Right lung (tissue), 5 donors: ENCODE results near the gene DPP10. TPM values are rescaled to one million over a fixed set of nuclear protein-coding genes. Genes with fewer than 3 reads are reported as not detected.

Experiments used
- DNase-seq, 2 donors: peaks; one replicate each; pipeline ENCODE4 v3.0.0-alpha.2; 2013
- polyA plus RNA-seq, 5 donors: library from polyadenylated mRNA; unstranded; fragments of 120-200 nt; gene quantifications; one replicate each; pipeline versions ENCODE4 v1.2.1 to v1.2.3, GENCODE V29; 2013; ENCODE audit warnings: inconsistent platforms in 1 of 5, low replicate concordance in 1 of 5; ENCODE audit not compliant: insufficient read length in 5 of 5, insufficient read depth in 1 of 5

DPP10 gene
- polyA plus RNA-seq, 5 donors = 3.5 to 9.8 (median 5.0) TPM

GRCh38 chr2:115234737-115235136 is 792.3 kb downstream of the DPP10 start:
- no peak for DNase-seq

DNA sequence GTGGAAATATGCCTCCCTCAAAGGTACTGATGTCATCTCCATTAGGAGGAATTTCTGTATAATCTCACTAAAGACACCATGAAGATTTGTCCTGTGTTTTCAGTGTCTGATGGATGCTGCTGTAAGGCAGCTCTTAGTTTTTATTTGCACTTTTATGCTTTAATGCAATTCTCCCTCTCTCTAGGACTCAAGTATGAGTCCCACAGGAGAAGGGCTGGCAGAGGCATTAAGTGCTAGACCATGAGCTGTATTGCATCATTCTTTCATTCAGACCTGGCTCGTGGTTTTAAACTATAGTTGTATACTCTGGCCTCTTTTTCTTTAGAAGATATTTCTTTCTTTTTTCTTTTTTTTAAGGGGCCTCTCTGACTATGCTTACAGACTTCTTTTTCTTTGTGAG is 805.6 kb downstream of the DPP10 start:
- no peak for DNase-seq

- no peak for DNase-seq
Measured at GRCh38 chr2:115277366-115277765, 834.9 kb downstream of the DPP10 start.

- no peak for DNase-seq
Measured at GRCh38 chr2:115285416-115285815, 843.0 kb downstream of the DPP10 start.

DNA sequence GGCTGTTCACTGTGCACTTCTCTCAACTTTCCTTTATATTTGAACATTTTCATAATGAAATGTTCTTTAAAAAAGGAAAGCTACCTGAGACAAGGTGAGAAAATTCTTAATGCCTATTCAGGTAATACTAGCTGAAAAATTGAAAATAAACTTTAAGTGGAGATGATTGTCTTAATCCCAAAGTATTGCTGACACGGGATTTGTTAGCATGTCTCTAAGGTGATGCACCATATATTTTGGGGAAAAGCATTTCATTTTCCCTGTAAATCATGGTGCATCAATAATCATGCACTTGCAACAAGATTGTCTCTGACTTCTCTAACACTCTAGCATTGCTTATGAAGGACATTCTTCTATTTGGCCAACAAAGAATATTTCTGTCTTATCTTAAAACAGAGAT is 848.0 kb downstream of the DPP10 start:
- DNase-seq = no peak

DNA sequence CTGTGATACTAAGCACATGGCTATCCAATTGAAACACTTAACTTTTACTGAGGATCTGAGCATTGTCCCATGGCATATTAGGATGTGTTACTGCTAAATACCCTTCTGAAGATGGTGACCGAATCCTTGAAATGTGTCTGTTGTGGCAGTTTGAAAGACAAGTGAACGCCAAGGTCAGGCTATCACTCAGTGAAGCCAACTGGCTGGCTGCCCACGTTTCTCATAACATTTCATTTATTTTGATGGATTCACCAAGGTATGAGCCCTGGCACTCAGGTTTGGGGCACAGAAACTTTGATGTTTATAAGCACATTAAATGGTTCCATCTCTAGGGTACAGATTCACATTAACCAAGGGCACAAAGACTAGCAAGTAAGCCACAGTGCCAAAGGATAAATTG is 850.3 kb downstream of the DPP10 start:
- no peak for DNase-seq

DNA sequence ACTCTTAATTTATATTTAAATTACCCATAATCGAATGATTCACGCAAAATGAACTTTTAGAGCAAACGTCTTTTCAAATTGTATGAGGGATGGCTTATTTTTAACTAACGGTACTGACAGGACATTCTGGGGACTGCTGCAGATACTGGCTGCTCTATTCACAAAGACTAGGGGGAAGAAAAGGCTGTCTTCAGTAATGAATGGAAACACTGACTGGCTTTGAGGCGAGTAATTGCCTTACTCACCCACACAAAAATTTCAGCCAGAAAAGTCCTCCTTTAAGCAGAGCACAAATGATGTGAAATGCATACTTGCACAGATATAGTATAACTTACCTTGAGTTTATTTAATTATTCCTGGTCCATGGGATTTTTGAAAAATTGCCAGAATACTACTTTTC is 852.6 kb downstream of the DPP10 start:
- no peak for DNase-seq

DNA sequence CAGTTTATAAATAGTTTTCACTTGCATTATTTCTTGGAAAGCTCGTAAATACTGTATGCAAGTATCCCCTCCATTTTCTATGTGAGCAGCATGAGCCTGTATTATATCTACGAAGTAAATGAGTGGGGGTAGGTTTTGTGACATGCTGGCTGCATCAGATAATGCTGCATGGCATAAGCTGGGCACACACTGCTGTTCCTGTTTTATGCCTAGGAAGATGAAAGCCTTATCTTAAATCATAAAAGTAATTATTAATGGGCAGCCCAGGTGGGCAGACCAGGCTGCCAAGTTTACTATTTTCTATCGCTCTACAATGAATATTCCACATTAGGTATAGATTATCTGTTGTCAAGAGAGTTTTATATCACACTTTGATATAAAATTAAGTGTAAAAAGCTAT is 854.6 kb downstream of the DPP10 start:
- DNase-seq = no peak

DNA sequence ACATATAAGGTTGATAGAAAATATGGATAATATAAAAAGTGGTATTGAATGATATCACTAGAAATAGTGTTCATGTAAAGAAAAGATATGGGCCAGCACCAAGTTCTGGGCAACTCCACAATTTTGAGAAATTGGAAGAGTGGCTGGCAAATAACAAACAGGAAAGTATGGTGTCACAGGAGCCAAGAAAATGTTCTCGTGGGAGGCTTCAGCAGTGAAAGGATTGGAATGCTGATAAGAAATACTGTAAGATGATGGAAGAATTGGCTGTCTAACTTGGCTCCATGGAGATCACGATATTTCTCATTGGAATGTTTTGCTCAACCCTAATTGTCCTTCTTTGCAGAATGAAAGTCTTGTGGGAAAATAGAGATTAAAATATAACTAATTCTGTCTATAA is 856.8 kb downstream of the DPP10 start:
- DNase-seq = no peak

DNA sequence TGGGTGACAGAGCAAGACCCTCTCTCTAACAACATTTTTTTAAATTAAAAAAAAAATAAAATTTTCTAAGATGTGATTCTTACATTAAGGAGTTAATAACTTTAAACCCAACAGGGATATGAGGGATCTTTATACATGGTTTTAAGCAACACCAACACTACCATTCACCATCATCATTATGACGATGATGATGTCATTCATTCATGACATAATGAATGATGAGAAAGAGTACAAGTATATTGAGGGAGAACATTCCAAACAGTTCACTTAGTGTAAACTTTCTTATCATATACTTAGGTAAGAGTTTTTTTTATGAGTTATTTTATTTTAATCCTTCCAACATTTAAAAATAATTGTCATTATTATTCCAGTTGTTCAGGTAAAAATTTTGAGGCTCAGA is 863.3 kb downstream of the DPP10 start:
- DNase-seq = no peak

DNA sequence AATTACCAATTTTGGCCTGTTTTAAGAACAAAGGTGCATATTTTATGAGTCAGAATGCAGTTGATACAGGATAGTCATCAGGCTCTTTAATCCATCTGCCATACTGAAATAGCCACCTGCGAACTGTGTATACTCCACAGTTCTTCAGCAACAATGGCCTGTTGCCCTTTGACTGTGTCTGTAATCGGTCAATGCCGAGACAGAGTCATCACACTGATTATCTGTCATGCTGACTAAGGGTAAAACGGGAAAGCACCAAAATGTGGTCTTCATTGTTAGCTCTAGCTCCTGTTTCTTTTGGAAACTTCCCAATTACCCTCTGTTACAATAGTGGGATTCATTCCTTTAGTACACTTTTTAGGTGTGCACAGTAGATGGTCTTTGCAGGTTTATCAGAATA is 871.7 kb downstream of the DPP10 start:
- no peak for DNase-seq

DNA sequence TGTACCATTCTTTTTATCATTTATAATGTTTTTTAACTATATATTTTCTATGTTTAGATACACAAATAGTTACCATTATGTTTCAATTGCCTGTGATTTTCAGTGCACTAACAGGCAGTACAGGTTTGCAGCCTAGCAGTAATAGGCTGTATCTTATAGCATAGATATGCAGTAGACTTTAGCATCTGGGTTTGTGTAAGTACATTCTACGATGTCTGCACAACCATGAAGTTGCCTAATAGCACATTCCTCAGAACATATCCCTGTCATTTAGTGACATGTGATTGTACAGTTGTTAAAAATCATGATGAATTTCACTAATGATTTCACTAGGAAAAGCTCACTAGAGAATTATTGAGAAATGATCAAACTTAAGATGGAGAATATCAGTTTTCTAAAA is 884.6 kb downstream of the DPP10 start:
- no peak for DNase-seq

DNA sequence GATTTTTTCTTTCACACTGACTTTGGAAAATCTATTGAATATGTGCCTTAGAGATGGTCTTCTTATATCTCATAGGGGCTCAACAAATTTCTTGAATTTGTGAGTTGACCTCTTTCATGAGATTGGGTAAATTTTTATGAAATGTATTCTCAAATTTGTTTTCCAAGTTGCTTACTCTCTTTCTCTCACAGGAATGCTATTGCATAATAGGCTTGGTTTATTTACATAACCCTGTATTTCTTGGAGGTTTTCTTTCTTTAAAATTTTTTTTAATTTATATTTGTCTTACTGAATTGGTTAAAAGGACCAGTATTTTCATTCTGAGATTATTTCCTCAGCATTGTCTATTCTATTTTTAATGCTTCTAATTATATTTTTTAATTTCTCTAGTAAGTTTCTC is 917.1 kb downstream of the DPP10 start:
- DNase-seq = no peak

- no peak for DNase-seq
Measured at GRCh38 chr2:115364093-115364492, 921.7 kb downstream of the DPP10 start.

- peak in 1 of 2 donors; percentile 11 for DNase-seq
Measured at GRCh38 chr2:115369400-115369799, 927.0 kb downstream of the DPP10 start.

GRCh38 chr2:115374981-115375380 is 932.5 kb downstream of the DPP10 start:
- DNase-seq = no peak

DNA sequence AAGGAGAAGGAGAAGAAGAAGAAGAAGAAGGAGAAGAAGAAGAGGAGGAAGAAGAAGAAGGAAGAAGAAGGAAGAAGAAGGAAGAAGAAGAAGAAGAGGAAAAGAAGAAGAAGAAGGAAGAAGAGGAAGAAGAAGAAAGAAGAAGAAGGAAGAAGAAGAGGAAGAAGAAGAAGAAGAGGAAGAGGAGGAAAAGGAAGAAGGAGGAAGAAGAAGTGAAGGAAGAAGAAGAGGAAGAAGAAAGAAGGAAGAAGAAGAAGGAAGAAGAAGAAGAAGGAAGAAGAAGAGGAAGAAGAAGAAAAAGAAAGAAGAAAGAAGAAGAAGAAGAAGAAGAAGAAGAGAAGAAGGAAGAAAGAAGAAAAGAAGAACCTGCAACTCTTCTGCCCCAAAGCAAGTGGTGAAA is 942.0 kb downstream of the DPP10 start:
- DNase-seq = no peak

GRCh38 chr2:115386465-115386864 is 944.0 kb downstream of the DPP10 start:
- no peak for DNase-seq

DNA sequence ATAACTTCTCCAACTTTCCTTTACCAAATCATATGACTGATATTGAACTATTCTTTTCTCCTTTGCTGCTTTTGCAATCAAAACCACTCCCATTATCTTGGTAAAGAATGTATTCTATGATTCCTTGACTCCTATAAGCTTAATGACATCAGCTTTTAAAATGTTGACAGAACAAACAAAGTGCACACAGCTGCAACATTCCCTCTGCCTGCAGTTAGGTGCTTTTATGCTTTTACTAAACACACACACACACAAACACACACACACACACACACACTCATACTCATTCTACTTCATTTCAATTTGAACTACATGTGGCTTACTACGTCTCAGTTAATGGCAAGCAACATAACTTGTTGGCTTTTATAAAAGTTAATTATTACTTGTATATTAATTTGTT is 946.6 kb downstream of the DPP10 start:
- no peak for DNase-seq

DNA sequence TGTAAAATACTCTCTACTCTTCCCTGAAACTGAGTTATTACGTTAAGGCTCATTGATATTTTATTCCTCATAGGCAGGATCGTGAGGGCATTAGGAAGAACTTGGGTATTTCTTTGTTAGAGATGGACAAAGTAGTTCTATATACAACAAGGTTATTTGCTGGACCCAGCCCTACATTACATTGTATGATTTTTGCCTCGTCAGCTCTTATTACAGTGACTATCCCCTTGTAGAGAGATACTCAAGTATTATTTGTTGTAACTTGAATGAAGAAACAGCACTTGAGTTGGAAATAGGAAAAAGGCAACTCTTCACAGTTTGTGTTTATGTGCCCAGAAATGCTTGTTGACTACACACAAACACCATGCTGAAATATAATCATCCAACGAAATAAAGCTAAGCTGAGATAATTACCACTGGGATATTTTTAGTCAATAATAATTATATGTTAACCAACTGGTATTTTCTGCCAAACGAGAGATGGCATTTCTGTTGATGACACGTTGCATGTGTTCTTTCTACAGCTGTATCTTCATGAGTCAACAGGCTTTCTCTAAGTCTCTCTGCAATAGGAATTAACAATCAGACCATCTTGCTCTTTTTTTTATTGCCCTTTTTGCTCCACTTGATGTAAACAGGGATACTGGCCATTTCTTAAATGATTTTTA is 947.6 kb downstream of the DPP10 start:
- peak; percentile 59 to 71 for DNase-seq

DNA sequence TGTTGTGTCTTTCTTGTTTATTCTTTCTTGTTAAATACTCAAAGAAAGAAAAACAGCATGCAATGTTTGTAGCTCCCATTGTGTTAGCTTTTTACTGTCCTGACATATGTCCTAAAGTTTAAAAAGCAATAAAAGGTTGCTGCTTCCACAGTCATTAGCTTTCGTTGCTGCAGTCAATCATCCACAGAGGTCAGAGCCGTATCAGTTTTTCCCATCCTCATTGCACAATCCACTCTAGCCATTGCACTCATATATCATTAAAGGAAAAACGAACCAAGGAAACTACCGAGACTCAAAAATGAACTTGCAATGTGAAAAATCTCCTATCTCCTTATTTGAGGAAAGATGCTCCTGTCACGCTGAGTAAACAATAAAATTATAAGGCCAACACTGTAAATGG is 954.1 kb downstream of the DPP10 start:
- DNase-seq = no peak

DNA sequence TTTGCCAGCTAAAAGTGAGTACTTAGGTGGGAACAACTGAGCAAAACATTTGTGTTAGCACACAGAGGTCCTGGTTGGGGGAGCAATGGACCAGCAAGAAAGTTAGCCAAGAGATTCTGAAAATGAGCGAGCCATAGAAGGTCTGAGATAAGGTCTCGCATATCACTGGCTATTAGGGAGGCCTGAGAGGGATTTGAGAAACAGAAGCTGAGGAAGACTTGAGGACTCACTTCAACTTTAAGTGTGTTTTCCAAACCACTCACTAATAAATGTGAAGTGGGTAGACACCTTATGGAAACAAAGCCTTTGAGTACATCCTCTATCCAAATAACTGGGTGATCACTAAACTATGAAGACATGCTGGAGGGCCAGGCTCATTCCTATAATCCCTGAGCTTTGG is 958.5 kb downstream of the DPP10 start:
- no peak for DNase-seq

- no peak for DNase-seq
Measured at GRCh38 chr2:115412501-115412900, 970.1 kb downstream of the DPP10 start.

DNA sequence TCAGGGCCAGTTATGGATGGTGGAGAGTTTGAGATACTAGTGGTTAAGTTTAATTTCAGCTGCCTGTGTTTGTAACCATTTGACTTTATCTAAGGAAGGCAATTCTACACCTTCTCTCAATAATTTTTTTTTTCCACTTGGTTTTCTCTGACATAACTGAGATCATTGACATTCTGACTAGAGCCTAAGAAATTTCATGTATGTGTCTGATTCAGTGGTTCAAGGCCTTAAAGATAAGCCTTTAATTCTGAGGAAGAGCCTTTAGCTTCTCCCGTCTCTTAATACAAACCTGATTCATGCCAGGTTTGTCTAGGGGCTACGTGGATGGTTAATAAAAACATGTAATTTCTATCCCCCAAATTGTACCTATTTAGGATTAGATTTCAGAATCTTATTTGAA is 971.4 kb downstream of the DPP10 start:
- no peak for DNase-seq

DNA sequence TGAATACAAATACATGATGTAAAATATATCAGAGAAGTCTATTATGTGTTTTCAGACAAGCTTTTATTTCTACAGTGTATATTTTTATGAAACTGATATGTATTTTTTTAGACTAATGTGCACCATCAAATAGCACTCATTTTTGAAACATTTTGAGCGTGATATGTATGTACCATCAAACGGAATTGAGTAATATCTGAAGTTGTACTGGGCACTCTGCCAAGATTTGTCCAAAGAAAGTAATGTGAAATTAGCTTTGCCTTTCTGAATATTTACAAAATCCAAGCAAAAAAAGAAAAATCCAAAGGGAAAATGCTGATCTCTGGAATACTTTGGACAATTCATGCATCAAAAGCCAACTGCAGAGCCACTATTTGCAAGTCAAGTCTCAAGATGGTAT is 972.0 kb downstream of the DPP10 start:
- peak; percentile 81 to 83 for DNase-seq
